ENCODE data around the gene ERC2.

DNA sequence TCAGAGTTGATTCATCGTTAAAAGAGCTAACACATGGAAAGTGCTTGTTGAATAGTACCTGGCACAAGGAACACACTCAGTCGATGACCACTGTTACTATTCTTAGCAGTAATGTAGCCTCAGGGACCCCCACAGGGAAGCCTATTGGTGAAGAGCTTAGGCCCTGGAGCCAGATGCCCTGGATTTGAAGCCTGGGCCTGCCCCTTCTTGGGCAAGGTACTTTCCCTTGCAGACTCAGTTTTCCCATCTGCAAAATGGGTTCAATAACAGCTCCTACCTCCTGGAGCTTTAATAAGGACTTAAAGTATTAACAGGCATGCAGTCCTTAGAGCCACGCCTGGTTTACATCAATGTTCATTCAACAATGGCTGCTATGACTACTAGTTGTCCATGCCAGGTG lies 884.2 kb downstream of the ERC2 start:
- TF ChIP-seq EP300 (IDR thresholded peaks at IDR 0.05): no peak
- TF ChIP-seq, protein P1, sequence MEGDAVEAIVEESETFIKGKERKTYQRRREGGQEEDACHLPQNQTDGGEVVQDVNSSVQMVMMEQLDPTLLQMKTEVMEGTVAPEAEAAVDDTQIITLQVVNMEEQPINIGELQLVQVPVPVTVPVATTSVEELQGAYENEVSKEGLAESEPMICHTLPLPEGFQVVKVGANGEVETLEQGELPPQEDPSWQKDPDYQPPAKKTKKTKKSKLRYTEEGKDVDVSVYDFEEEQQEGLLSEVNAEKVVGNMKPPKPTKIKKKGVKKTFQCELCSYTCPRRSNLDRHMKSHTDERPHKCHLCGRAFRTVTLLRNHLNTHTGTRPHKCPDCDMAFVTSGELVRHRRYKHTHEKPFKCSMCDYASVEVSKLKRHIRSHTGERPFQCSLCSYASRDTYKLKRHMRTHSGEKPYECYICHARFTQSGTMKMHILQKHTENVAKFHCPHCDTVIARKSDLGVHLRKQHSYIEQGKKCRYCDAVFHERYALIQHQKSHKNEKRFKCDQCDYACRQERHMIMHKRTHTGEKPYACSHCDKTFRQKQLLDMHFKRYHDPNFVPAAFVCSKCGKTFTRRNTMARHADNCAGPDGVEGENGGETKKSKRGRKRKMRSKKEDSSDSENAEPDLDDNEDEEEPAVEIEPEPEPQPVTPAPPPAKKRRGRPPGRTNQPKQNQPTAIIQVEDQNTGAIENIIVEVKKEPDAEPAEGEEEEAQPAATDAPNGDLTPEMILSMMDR (IDR thresholded peaks at IDR 0.05): no peak
- no peak for TF ChIP-seq POLR2AphosphoS5 (IDR thresholded peaks at IDR 0.05)

Measured in upper lobe of left lung (tissue), 4 donors.